H9 (cell line): ENCODE measurements around the gene CDX2. TPM values are rescaled to one million over a fixed set of nuclear protein-coding genes. Genes with fewer than 3 reads are reported as not detected.

Experiments
- DNase-seq: peaks from one replicate; pipeline ENCODE4 v3.0.0-alpha.2; 2017
- H2AFZ ChIP-seq: one replicate; pipeline ENCODE4 v1.6.1; 2013; ENCODE audit warnings: mild to moderate bottlenecking, low read length, control low read depth, moderate library complexity
- H2AK5ac ChIP-seq: 2 replicates; pipeline ENCODE4 v1.6.1; 2013; ENCODE audit warnings: low read length, control low read depth, mixed read lengths; ENCODE audit not compliant: insufficient read length
- H2BK120ac ChIP-seq: one replicate; pipeline ENCODE4 v1.6.1; 2013; ENCODE audit warnings: low read depth, mild to moderate bottlenecking, low read length, control low read depth, inconsistent platforms; ENCODE audit not compliant: poor library complexity, severe bottlenecking
- H2BK12ac ChIP-seq: 2 replicates; pipeline ENCODE4 v1.6.1; 2013; ENCODE audit warnings: low read length, control low read depth, mixed read lengths, low read depth; ENCODE audit not compliant: insufficient read length
- H2BK15ac ChIP-seq: 2 replicates; pipeline ENCODE4 v1.6.1; 2013; ENCODE audit warnings: low read depth, low read length, control low read depth
- H2BK20ac ChIP-seq: one replicate; pipeline ENCODE4 v1.6.1; 2013; ENCODE audit warnings: low read depth, mild to moderate bottlenecking, low read length, control low read depth, inconsistent platforms; ENCODE audit not compliant: poor library complexity, severe bottlenecking
- H2BK5ac ChIP-seq: 2 replicates; pipeline ENCODE4 v1.6.1; 2013; ENCODE audit warnings: low read length, control low read depth, mixed read lengths; ENCODE audit not compliant: insufficient read length
- H3K14ac ChIP-seq: 2 replicates; pipeline ENCODE4 v1.6.1; 2013; ENCODE audit warnings: low read length, control low read depth; ENCODE audit not compliant: insufficient read depth
- H3K18ac ChIP-seq: 2 replicates; pipeline ENCODE4 v1.6.1; 2013; ENCODE audit warnings: low read depth, mild to moderate bottlenecking, mixed read lengths, low read length, control low read depth; ENCODE audit not compliant: insufficient read length
- H3K23ac ChIP-seq: 2 replicates; pipeline ENCODE4 v1.6.1; 2013; ENCODE audit warnings: low read length, control low read depth, mixed read lengths, low read depth; ENCODE audit not compliant: insufficient read length
- H3K23me2 ChIP-seq: 2 replicates; pipeline ENCODE4 v1.6.1; 2013; ENCODE audit warnings: low read depth, mild to moderate bottlenecking, mixed read lengths, low read length, control low read depth; ENCODE audit not compliant: insufficient read length, poor library complexity, severe bottlenecking
- H3K27ac ChIP-seq: 2 replicates; pipeline ENCODE4 v1.5.1; 2013; ENCODE audit warnings: low read length, control low read depth, mixed read lengths, low read depth; ENCODE audit not compliant: insufficient read length
- H3K27me3 ChIP-seq: 2 replicates; pipeline ENCODE4 v1.6.1; 2013; ENCODE audit warnings: low read length, control low read depth, inconsistent platforms; ENCODE audit not compliant: insufficient read depth
- H3K4ac ChIP-seq: 2 replicates; pipeline ENCODE4 v1.6.1; 2013; ENCODE audit warnings: low read depth, mild to moderate bottlenecking, control low read depth, inconsistent platforms, low read length, moderate library complexity
- H3K4me1 ChIP-seq: 2 replicates; pipeline ENCODE4 v1.6.1; 2013; ENCODE audit warnings: low read length, control low read depth, inconsistent platforms; ENCODE audit not compliant: insufficient read depth
- H3K4me2 ChIP-seq: 2 replicates; pipeline ENCODE4 v1.6.1; 2013; ENCODE audit warnings: low read length, control low read depth, mixed read lengths; ENCODE audit not compliant: insufficient read length, insufficient read depth
- H3K56ac ChIP-seq: 2 replicates; pipeline ENCODE4 v1.6.1; 2013; ENCODE audit warnings: low read depth, mild to moderate bottlenecking, mixed read lengths, low read length, control low read depth; ENCODE audit not compliant: insufficient read length
- H3K79me1 ChIP-seq: 2 replicates; pipeline ENCODE4 v1.6.1; 2013; ENCODE audit warnings: low read depth, mild to moderate bottlenecking, moderate library complexity, low read length, control low read depth, inconsistent platforms; ENCODE audit not compliant: insufficient read depth, poor library complexity, severe bottlenecking
- H3K79me2 ChIP-seq: 2 replicates; pipeline ENCODE4 v1.6.1; 2013; ENCODE audit warnings: low read length, control low read depth, inconsistent platforms; ENCODE audit not compliant: insufficient read depth
- H3K9ac ChIP-seq: 2 replicates; pipeline ENCODE4 v1.6.1; 2013; ENCODE audit warnings: low read length, control low read depth, mixed read lengths; ENCODE audit not compliant: insufficient read length; ENCODE audit errors: extremely low read depth
- H3K9me3 ChIP-seq: one replicate; pipeline ENCODE4 v1.6.1; 2013; ENCODE audit warnings: low read depth, low read length, inconsistent platforms; ENCODE audit not compliant: control insufficient read depth
- H3T11ph ChIP-seq: one replicate; pipeline ENCODE4 v1.6.1; 2013; ENCODE audit warnings: mild to moderate bottlenecking, low read length, control low read depth, inconsistent platforms
- H4K20me1 ChIP-seq: one replicate; pipeline ENCODE4 v1.6.1; 2013; ENCODE audit not compliant: control insufficient read depth, insufficient read length, insufficient read depth
- H4K5ac ChIP-seq: 2 replicates; pipeline ENCODE4 v1.6.1; 2013; ENCODE audit warnings: low read depth, mild to moderate bottlenecking, mixed read lengths, low read length, control low read depth; ENCODE audit not compliant: insufficient read length
- H4K8ac ChIP-seq: replicated peaks from 2 replicates; pipeline ENCODE4 v1.6.1; 2013; ENCODE audit warnings: low read length, control low read depth, mixed read lengths, low read depth; ENCODE audit not compliant: insufficient read length
- H4K91ac ChIP-seq: 2 replicates; pipeline ENCODE4 v1.6.1; 2013; ENCODE audit warnings: low read depth, mild to moderate bottlenecking, moderate library complexity, mixed read lengths, low read length, control low read depth; ENCODE audit not compliant: insufficient read length
- H3K27ac Mint-ChIP-seq, 3 experiments: 2 replicates in 2 of 3; 3 replicates in 1 of 3; pipeline ENCODE4 v1.8.0; 2020 to 2021; ENCODE audit warnings: mixed read lengths in 3 of 3, mild to moderate bottlenecking in 1 of 3, moderate library complexity in 1 of 3
- H3K27me3 Mint-ChIP-seq: 2 replicates; pipeline ENCODE4 v1.8.0; 2021; ENCODE audit warnings: low read depth, mild to moderate bottlenecking, moderate library complexity, mixed read lengths
- H3K36me3 Mint-ChIP-seq, 3 experiments: 2 replicates in 2 of 3; 3 replicates in 1 of 3; pipeline ENCODE4 v1.8.0; 2020 to 2021; ENCODE audit warnings: low read depth in 3 of 3, mixed read lengths in 3 of 3; ENCODE audit not compliant: insufficient read depth in 1 of 3
- H3K4me1 Mint-ChIP-seq, 2 experiments: 2 replicates each; pipeline ENCODE4 v1.8.0; 2020; ENCODE audit warnings: mixed read lengths in 2 of 2
- H3K4me3 Mint-ChIP-seq, 2 experiments: 2 replicates in 1 of 2; 3 replicates in 1 of 2; pipeline ENCODE4 v1.8.0; 2020 to 2021; ENCODE audit warnings: mild to moderate bottlenecking in 2 of 2, mixed read lengths in 2 of 2, moderate library complexity in 1 of 2
- H3K9me3 Mint-ChIP-seq, 2 experiments: 2 replicates in 1 of 2; 3 replicates in 1 of 2; pipeline ENCODE4 v1.8.0; 2020; ENCODE audit warnings: mild to moderate bottlenecking in 2 of 2, mixed read lengths in 2 of 2, moderate library complexity in 1 of 2
- CTCF ChIP-seq: fragments of 200-600 bp; sonication (generic); conservative IDR thresholded peaks from 3 replicates; pipeline ENCODE4 v1.8.0; 2021; ENCODE audit warnings: antibody characterized with exemption, mild to moderate bottlenecking
- WGBS: extraction: QIAGEN DNeasy Blood & Tissue Kit; methylation state at CpG from one replicate; pipeline ENCODE4 v1.1.7; 2013; ENCODE audit warnings: missing lambda C conversion rate, low lambda C conversion rate, mixed read lengths; ENCODE audit not compliant: insufficient read length; ENCODE audit errors: extremely low coverage; 5-methylcytosine and 5-hydroxymethylcytosine counted together
- total RNA-seq: library from RNA; stranded (reverse); gene quantifications from 2 replicates; pipeline ENCODE4 v1.2.1, GENCODE V29; 2021

Gene CDX2
- total RNA-seq, 1 experiment from 2014 or later = not detected

- Histone ChIP-seq H4K8ac (no peak overlapping the region), H2AFZ (no peak overlapping the region), H3K27ac (no peak overlapping the region), H3K79me1 (no peaks in the 10 kb centered on the region), H3T11ph (no peak overlapping the region), H3K18ac (no peak overlapping the region), H2BK5ac (no peak overlapping the region), H3K4ac (no peak overlapping the region), H2AK5ac (no peak overlapping the region), H2BK120ac (no peak overlapping the region), H2BK15ac (no peak overlapping the region), H3K23me2 (no peaks in the 10 kb centered on the region), H3K4me2 (no peak overlapping the region), H4K91ac (no peak overlapping the region), H3K4me1 (no peaks in the 10 kb centered on the region), H3K14ac (no peak overlapping the region), H2BK12ac (no peak overlapping the region), H3K79me2 (no peaks in the 10 kb centered on the region), H4K20me1 (no peaks in the 10 kb centered on the region), H3K9me3 (no peaks in the 10 kb centered on the region), H4K5ac (no peak overlapping the region), H3K23ac (no peak overlapping the region), H3K9ac (no peak overlapping the region), H3K56ac (no peak overlapping the region), H2BK20ac (no peak overlapping the region), H3K27me3 (peaks cover 38% of the 10 kb centered on the region)
- no peak overlapping the region for H3K4me3 Mint-ChIP-seq
- peaks cover 0 to 4% of the 10 kb centered on the region in 2 experiments; a peak in 1 of 5 replicates for H3K9me3 Mint-ChIP-seq
- no peak for DNase-seq
- H3K4me1 Mint-ChIP-seq = peaks cover 0 to 7% of the 10 kb centered on the region in 2 experiments; a peak in 2 of 4 replicates
- TF ChIP-seq CTCF = no peak
- WGBS = no CpG with 5 or more reads among the region's 2 CpGs
- peaks cover 76% of the 10 kb centered on the region for H3K27me3 Mint-ChIP-seq
- H3K27ac Mint-ChIP-seq = no peak overlapping the region
- no peaks in the 10 kb centered on the region for H3K36me3 Mint-ChIP-seq
Measured at GRCh38 chr13:27933580-27934328, 35.4 kb downstream of the CDX2 start.
